RWPE2 (cell line): ENCODE measurements around the gene TMTC1.

Experiments used
- ATAC-seq: fragments of 200-7000 bp; cut with Tn5 transposase; 3 replicates; pipeline ENCODE4 v1.9.1; 2021; ENCODE audit warnings: low read depth
- DNase-seq: peaks from one replicate; pipeline ENCODE4 v3.0.0-alpha.2; 2020; ENCODE audit warnings: low spot score
- H3K27ac ChIP-seq: fragments of 450-650 bp; 2 replicates; pipeline ENCODE4 v1.5.1; 2017; ENCODE audit warnings: mild to moderate bottlenecking; ENCODE audit not compliant: poor library complexity, severe bottlenecking
- H3K27me3 ChIP-seq: fragments of 250-450 bp; sonication (Bioruptor Pico); 2 replicates; pipeline ENCODE4 v1.5.1; 2021; ENCODE audit warnings: mild to moderate bottlenecking, moderate library complexity; ENCODE audit not compliant: insufficient read depth, poor library complexity, severe bottlenecking
- H3K36me3 ChIP-seq: fragments of 250-450 bp; sonication (Bioruptor Pico); 2 replicates; pipeline ENCODE4 v1.5.1; 2020; ENCODE audit warnings: low read depth, mild to moderate bottlenecking, moderate library complexity
- H3K4me1 ChIP-seq: fragments of 250-450 bp; sonication (Bioruptor Pico); 2 replicates; pipeline ENCODE4 v1.5.1; 2021; ENCODE audit warnings: mild to moderate bottlenecking, moderate library complexity; ENCODE audit not compliant: insufficient read depth, poor library complexity, severe bottlenecking
- H3K4me3 ChIP-seq: fragments of 250-450 bp; sonication (Bioruptor Pico); 2 replicates; pipeline ENCODE4 v1.5.1; 2021; ENCODE audit warnings: mild to moderate bottlenecking, moderate library complexity; ENCODE audit not compliant: severe bottlenecking
- H3K9me3 ChIP-seq: fragments of 250-450 bp; sonication (Bioruptor Pico); 2 replicates; pipeline ENCODE4 v1.5.1; 2021; ENCODE audit warnings: mild to moderate bottlenecking, moderate library complexity; ENCODE audit not compliant: severe bottlenecking
- TF ChIP-seq, protein P1 (sequence below): fragments of 450-650 bp; IDR thresholded peaks from one replicate; pipeline ENCODE4 v1.5.1; 2017; ENCODE audit warnings: mild to moderate bottlenecking, moderate library complexity; ENCODE audit not compliant: poor library complexity, severe bottlenecking

The TMTC1 gene

GRCh38 chr12:29792853-29793252 lies 9.1 kb upstream of the TMTC1 start:
- H3K27ac ChIP-seq = no peak overlapping the region
- no peaks in the 10 kb centered on the region for H3K9me3 ChIP-seq
- no peak for DNase-seq
- TF ChIP-seq, protein P1, sequence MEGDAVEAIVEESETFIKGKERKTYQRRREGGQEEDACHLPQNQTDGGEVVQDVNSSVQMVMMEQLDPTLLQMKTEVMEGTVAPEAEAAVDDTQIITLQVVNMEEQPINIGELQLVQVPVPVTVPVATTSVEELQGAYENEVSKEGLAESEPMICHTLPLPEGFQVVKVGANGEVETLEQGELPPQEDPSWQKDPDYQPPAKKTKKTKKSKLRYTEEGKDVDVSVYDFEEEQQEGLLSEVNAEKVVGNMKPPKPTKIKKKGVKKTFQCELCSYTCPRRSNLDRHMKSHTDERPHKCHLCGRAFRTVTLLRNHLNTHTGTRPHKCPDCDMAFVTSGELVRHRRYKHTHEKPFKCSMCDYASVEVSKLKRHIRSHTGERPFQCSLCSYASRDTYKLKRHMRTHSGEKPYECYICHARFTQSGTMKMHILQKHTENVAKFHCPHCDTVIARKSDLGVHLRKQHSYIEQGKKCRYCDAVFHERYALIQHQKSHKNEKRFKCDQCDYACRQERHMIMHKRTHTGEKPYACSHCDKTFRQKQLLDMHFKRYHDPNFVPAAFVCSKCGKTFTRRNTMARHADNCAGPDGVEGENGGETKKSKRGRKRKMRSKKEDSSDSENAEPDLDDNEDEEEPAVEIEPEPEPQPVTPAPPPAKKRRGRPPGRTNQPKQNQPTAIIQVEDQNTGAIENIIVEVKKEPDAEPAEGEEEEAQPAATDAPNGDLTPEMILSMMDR = no peak
- no peaks in the 10 kb centered on the region for H3K36me3 ChIP-seq
- no peaks in the 10 kb centered on the region for H3K27me3 ChIP-seq
- no peak for ATAC-seq
- H3K4me3 ChIP-seq = no peak overlapping the region
- H3K4me1 ChIP-seq = peaks cover 3% of the 10 kb centered on the region

DNA sequence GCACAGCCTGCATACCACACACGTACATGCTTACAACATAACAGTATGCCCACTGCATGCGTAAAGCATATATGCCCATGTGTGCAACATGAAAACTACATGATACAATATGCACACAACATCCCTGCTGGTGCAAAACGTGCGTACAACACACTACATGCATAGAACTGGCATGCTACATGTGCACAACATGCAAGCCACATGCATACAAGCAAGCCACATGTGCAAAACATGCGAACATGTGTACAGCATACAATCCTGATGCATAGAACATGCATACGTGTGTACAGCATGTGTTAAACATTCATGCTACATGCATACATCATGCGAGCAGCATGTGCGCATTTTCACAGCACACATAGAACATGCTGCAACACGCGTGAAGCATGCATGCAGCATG lies 8.4 kb upstream of the TMTC1 start:
- TF ChIP-seq, protein P1 = no peak
- ATAC-seq = no peak
- Histone ChIP-seq H3K27ac (no peak overlapping the region), H3K36me3 (no peaks in the 10 kb centered on the region), H3K4me3 (no peak overlapping the region), H3K4me1 (peaks cover 3% of the 10 kb centered on the region), H3K27me3 (no peaks in the 10 kb centered on the region), H3K9me3 (no peaks in the 10 kb centered on the region)
- no peak for DNase-seq

- Histone ChIP-seq H3K4me1 (peaks cover 5% of the 10 kb centered on the region), H3K27ac (peak overlapping the region; percentile 54), H3K27me3 (no peaks in the 10 kb centered on the region), H3K4me3 (peak overlapping the region; percentile 56), H3K9me3 (no peaks in the 10 kb centered on the region), H3K36me3 (no peaks in the 10 kb centered on the region)
- DNase-seq = peak; percentile 29
- TF ChIP-seq, protein P1 = no peak
- ATAC-seq = peak; percentile 51
Observed at GRCh38 chr12:29782871-29783772, 620 bp downstream of the TMTC1 start.

DNA sequence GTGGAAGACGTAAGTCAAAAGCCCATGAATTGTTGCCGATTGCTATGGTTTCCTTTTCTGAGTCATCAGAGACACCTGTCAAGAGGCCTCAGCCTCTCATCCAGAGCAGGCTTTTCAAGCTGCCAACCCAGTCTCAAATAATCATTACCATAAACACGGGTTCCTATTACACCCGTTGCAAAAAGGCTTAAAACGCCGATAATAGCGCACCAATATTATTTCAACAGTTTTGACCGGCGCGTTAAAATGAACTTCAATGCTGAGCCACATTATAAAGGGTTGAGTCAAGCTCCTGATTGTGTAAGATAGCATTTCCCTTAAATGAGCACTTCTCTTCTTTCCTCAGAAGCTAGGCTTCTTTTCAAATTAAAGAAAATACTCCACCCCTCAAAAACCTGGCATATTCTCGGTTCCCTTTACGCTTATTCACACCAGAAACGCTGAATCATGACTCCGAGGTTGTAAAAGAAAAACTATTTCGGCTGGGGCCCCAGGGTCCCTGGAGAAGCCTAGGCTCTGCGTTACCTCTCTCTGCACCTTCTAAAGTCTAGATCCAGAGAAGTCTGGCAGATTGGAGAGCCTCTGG lies 1.4 kb downstream of the TMTC1 start:
- DNase-seq = no peak
- TF ChIP-seq, protein P1 = no peak
- ATAC-seq = peak; percentile 54
- no peaks in the 10 kb centered on the region for H3K9me3 ChIP-seq
- H3K4me3 ChIP-seq = peak overlapping the region; percentile 56
- H3K36me3 ChIP-seq = no peaks in the 10 kb centered on the region
- H3K4me1 ChIP-seq = peaks cover 5% of the 10 kb centered on the region
- peak overlapping the region; percentile 54 for H3K27ac ChIP-seq
- H3K27me3 ChIP-seq = no peaks in the 10 kb centered on the region
